NCI-H1105 treated with DMSO at 0.1 percent for 48 hours (cell line): ENCODE data around the gene SLC66A2.
"Not testable (repeated sequence)": the region's sequence is repeated elsewhere in the genome, so short reads cannot be mapped to it uniquely, and the experiment has no call there.

Experiments used
- DNase-seq: peaks from one replicate; lab custom pipeline; 2025; lab: John Stamatoyannopoulos, UW

Gene SLC66A2

GRCh38 chr18:79951545-79952455 is at the start of gene SLC66A2:
Gene SLC66A2, minus strand, starts transcription at chr18:79951653. Its CDS starts 727 bp downstream, at chr18:79950926.
- DNase-seq, result peak; percentile 67

- DNase-seq, result no peak
Measured at GRCh38 chr18:80000877-80001276, 49.4 kb upstream of the SLC66A2 start.

GRCh38 chr18:79999701-80000100 is 48.2 kb upstream of the SLC66A2 start:
- DNase-seq, result not testable (repeated sequence)

- no peak for DNase-seq
Measured at GRCh38 chr18:79991494-79991893, 40.0 kb upstream of the SLC66A2 start.

GRCh38 chr18:79989195-79989497 is 37.7 kb upstream of the SLC66A2 start:
- no peak for DNase-seq

- DNase-seq, result peak; percentile 80
Measured at GRCh38 chr18:79988451-79989194, 37.2 kb upstream of the SLC66A2 start, which contains the start of gene TXNL4A. Gene TXNL4A, minus strand, starts transcription at chr18:79988563. Its CDS starts 171 bp downstream, at chr18:79988392.

GRCh38 chr18:79988071-79988450 is 36.6 kb upstream of the SLC66A2 start:
- DNase-seq, result peak; percentile 73

- DNase-seq, result no peak
Measured at GRCh38 chr18:79987566-79987965, 36.1 kb upstream of the SLC66A2 start.

GRCh38 chr18:79986726-79987125 is 35.3 kb upstream of the SLC66A2 start:
- DNase-seq, result no peak

- no peak for DNase-seq
Measured at GRCh38 chr18:79985172-79985571, 33.7 kb upstream of the SLC66A2 start.

- no peak for DNase-seq
Measured at GRCh38 chr18:79983793-79984192, 32.3 kb upstream of the SLC66A2 start.

- DNase-seq, result no peak
Measured at GRCh38 chr18:79983253-79983652, 31.8 kb upstream of the SLC66A2 start.

- no peak for DNase-seq
Measured at GRCh38 chr18:79982736-79983135, 31.3 kb upstream of the SLC66A2 start.

- DNase-seq, result no peak
Measured at GRCh38 chr18:79980585-79980984, 29.1 kb upstream of the SLC66A2 start.

- no peak for DNase-seq
Measured at GRCh38 chr18:79979843-79980242, 28.4 kb upstream of the SLC66A2 start.

- DNase-seq, result no peak
Measured at GRCh38 chr18:79975985-79976680, 24.7 kb upstream of the SLC66A2 start.

GRCh38 chr18:79975043-79975442 is 23.6 kb upstream of the SLC66A2 start:
- DNase-seq, result no peak

- DNase-seq, result no peak
Measured at GRCh38 chr18:79974025-79974654, 22.7 kb upstream of the SLC66A2 start.

- DNase-seq, result no peak
Measured at GRCh38 chr18:79973517-79973916, 22.1 kb upstream of the SLC66A2 start.

GRCh38 chr18:79972720-79973119 is 21.3 kb upstream of the SLC66A2 start:
- no peak for DNase-seq

- DNase-seq, result no peak
Measured at GRCh38 chr18:79971986-79972385, 20.5 kb upstream of the SLC66A2 start.
